MM.1S (cell line): ENCODE data around the gene CCSER1.

Experiments
- DNase-seq: peaks from one replicate; pipeline ENCODE4 v3.0.0-alpha.2; 2015
- H2AFZ ChIP-seq: fragments of 300-600 bp; sonication (generic); 2 replicates; pipeline ENCODE4 v1.6.0; 2016; ENCODE audit warnings: antibody characterized with exemption, low read length
- H3F3A ChIP-seq: fragments of 300-600 bp; sonication (generic); 2 replicates; pipeline ENCODE4 v1.6.1; 2016; ENCODE audit warnings: mild to moderate bottlenecking, antibody characterized with exemption, low read length, moderate library complexity, mixed read lengths; ENCODE audit not compliant: insufficient read depth
- H3K27ac ChIP-seq: fragments of 300-600 bp; sonication (generic); 2 replicates; pipeline ENCODE4 v1.5.1; 2016; ENCODE audit warnings: mild to moderate bottlenecking, low read length
- H3K27me3 ChIP-seq: fragments of 300-600 bp; sonication (generic); replicated peaks from 2 replicates; pipeline ENCODE4 v1.6.0; 2016; ENCODE audit warnings: low read length; ENCODE audit not compliant: insufficient read depth
- H3K36me3 ChIP-seq: fragments of 300-600 bp; sonication (generic); replicated peaks from 2 replicates; pipeline ENCODE4 v1.6.1; 2016; ENCODE audit warnings: mild to moderate bottlenecking, low read length, mixed read lengths; ENCODE audit not compliant: insufficient read depth
- H3K4me1 ChIP-seq: fragments of 300-600 bp; sonication (generic); 2 replicates; pipeline ENCODE4 v1.6.1; 2016; ENCODE audit warnings: low read length, mixed read lengths
- H3K4me2 ChIP-seq: fragments of 300-600 bp; sonication (generic); 2 replicates; pipeline ENCODE4 v1.6.0; 2016; ENCODE audit warnings: low read depth, low read length
- H3K4me3 ChIP-seq: fragments of 300-600 bp; sonication (generic); 2 replicates; pipeline ENCODE4 v1.5.1; 2016; ENCODE audit warnings: low read length, mixed read lengths
- H3K79me2 ChIP-seq: fragments of 300-600 bp; sonication (generic); 2 replicates; pipeline ENCODE4 v1.6.1; 2016; ENCODE audit warnings: mixed run types, low read length, mixed read lengths
- H3K9ac ChIP-seq: fragments of 300-600 bp; sonication (generic); 2 replicates; pipeline ENCODE4 v1.6.1; 2016; ENCODE audit warnings: low read length, mixed read lengths
- H3K9me2 ChIP-seq: fragments of 300-600 bp; sonication (generic); replicated peaks from 2 replicates; pipeline ENCODE4 v1.6.1; 2016; ENCODE audit warnings: mild to moderate bottlenecking, low read length, mixed read lengths; ENCODE audit not compliant: insufficient read depth
- H3K9me3 ChIP-seq: fragments of 300-600 bp; sonication (generic); replicated peaks from 2 replicates; pipeline ENCODE4 v1.6.1; 2016; ENCODE audit warnings: mild to moderate bottlenecking, low read length, mixed read lengths; ENCODE audit not compliant: insufficient read depth
- H4K20me1 ChIP-seq: fragments of 300-600 bp; sonication (generic); 2 replicates; pipeline ENCODE4 v1.6.1; 2016; ENCODE audit warnings: mild to moderate bottlenecking, low read length, moderate library complexity, mixed read lengths; ENCODE audit not compliant: insufficient read depth
- EZH2 ChIP-seq: fragments of 300-600 bp; sonication (generic); optimal IDR thresholded peaks from 2 replicates; pipeline ENCODE3; 2017; ENCODE audit warnings: low read depth, mild to moderate bottlenecking, antibody characterized with exemption, low read length, mixed read lengths
- EZH2phosphoT487 ChIP-seq: fragments of 300-600 bp; sonication (generic); IDR thresholded peaks from 2 replicates; pipeline ENCODE4 v1.6.1; 2018; ENCODE audit warnings: antibody characterized with exemption, low read length
- TF ChIP-seq, protein P1 (sequence below): fragments of 300-600 bp; sonication (generic); IDR thresholded peaks from 2 replicates; pipeline ENCODE4 v1.5.1; 2016; ENCODE audit warnings: antibody characterized with exemption, low read length, mixed read lengths

CCSER1 gene

DNA sequence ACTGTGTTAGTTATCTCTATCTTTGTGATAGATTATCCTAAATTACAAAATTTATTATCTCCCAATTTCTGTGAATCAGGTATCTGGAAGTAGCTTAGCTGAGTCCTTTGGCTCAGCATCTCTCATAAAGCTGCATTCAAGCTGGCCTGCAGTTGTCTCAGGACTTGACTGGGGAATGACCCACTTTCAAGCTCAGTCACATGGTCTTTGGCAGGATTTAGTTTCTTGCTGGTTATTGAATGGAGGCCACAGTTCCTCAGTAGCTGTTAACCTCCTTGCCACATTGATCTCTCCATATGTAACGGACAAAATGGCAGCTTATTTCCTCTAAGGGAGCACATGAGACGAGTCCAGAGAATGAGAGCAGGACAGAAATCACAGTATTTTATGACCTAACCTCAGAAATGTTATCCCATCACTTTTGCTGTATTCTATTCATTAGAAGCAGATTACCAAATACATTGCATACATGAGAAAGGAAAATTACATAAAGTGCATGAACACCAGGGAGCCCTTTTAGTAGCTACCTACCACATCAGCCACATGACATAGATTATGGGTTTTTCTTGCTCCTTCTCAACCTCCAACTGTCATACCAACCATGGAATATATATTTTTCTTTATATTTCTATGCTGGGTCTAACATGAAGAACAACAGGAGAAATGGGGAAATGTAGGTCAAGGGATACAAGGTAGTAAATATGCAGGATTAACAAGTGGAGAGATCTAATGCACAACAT lies 730.1 kb downstream of the CCSER1 start:
- H3K27me3 ChIP-seq = no peaks in the 10 kb centered on the region
- no peaks in the 10 kb centered on the region for H3F3A ChIP-seq
- DNase-seq = no peak
- H3K79me2 ChIP-seq = no peaks in the 10 kb centered on the region
- no peaks in the 10 kb centered on the region for H3K36me3 ChIP-seq
- TF ChIP-seq EZH2phosphoT487 (no peak), EZH2 (no peak)
- TF ChIP-seq, protein P1, sequence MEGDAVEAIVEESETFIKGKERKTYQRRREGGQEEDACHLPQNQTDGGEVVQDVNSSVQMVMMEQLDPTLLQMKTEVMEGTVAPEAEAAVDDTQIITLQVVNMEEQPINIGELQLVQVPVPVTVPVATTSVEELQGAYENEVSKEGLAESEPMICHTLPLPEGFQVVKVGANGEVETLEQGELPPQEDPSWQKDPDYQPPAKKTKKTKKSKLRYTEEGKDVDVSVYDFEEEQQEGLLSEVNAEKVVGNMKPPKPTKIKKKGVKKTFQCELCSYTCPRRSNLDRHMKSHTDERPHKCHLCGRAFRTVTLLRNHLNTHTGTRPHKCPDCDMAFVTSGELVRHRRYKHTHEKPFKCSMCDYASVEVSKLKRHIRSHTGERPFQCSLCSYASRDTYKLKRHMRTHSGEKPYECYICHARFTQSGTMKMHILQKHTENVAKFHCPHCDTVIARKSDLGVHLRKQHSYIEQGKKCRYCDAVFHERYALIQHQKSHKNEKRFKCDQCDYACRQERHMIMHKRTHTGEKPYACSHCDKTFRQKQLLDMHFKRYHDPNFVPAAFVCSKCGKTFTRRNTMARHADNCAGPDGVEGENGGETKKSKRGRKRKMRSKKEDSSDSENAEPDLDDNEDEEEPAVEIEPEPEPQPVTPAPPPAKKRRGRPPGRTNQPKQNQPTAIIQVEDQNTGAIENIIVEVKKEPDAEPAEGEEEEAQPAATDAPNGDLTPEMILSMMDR = no peak
- no peaks in the 10 kb centered on the region for H3K4me1 ChIP-seq
- no peak overlapping the region for H3K4me2 ChIP-seq
- no peak overlapping the region for H3K27ac ChIP-seq
- no peaks in the 10 kb centered on the region for H3K9me3 ChIP-seq
- H3K4me3 ChIP-seq = no peak overlapping the region
- H2AFZ ChIP-seq = no peak overlapping the region
- no peaks in the 10 kb centered on the region for H4K20me1 ChIP-seq
- H3K9me2 ChIP-seq = no peaks in the 10 kb centered on the region
- H3K9ac ChIP-seq = no peak overlapping the region

DNA sequence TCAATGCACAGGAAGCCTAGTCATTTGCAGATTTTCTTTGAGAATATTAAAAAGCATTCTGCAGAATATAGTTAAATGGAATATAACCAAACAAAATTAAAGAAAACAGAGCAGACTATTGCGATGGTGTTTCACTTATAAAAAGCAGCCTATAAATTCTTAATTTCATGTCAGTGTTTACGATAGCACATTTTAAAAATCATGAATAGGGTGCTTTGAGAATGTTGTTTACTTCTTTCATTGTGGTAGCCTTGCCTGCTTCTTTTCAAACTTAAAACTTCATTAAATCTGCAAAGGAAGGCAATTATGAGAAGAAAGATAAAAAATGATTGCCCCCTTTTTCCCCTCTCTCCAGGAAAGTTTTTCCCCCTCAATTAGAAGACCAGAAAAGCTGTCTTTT lies 748.6 kb downstream of the CCSER1 start:
- H3K9me3 ChIP-seq = no peaks in the 10 kb centered on the region
- no peaks in the 10 kb centered on the region for H3F3A ChIP-seq
- no peak overlapping the region for H3K4me2 ChIP-seq
- H4K20me1 ChIP-seq = no peaks in the 10 kb centered on the region
- no peak overlapping the region for H2AFZ ChIP-seq
- no peak overlapping the region for H3K27ac ChIP-seq
- no peak for DNase-seq
- no peaks in the 10 kb centered on the region for H3K9me2 ChIP-seq
- H3K4me3 ChIP-seq = no peak overlapping the region
- TF ChIP-seq EZH2phosphoT487 (no peak), EZH2 (no peak)
- TF ChIP-seq, protein P1 = no peak
- no peaks in the 10 kb centered on the region for H3K4me1 ChIP-seq
- H3K36me3 ChIP-seq = no peaks in the 10 kb centered on the region
- H3K27me3 ChIP-seq = no peaks in the 10 kb centered on the region
- no peak overlapping the region for H3K9ac ChIP-seq
- no peaks in the 10 kb centered on the region for H3K79me2 ChIP-seq

DNA sequence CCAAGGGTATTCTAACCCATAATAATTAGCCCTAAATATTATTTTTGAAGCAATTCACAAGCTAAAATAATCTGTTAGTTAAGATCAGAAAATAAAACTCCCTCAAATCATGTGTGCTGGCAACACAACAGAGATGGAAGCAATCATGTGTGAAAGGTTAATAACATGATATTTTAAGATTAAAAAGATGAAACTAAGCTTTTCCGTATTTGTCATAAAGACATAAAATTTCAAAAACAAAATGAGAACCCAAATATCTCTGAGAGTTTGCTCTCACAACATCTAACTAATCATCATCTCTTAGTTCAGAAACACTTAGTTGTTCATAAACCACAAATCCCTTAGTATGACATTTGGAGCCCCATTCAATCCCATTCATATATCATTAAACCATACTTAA lies 749.1 kb downstream of the CCSER1 start:
- Histone ChIP-seq H3K9ac (no peak overlapping the region), H3K36me3 (no peaks in the 10 kb centered on the region), H3K79me2 (no peaks in the 10 kb centered on the region), H2AFZ (no peak overlapping the region), H3K4me1 (no peaks in the 10 kb centered on the region), H3K27me3 (no peaks in the 10 kb centered on the region), H4K20me1 (no peaks in the 10 kb centered on the region), H3K4me2 (no peak overlapping the region), H3F3A (no peaks in the 10 kb centered on the region), H3K9me3 (no peaks in the 10 kb centered on the region), H3K9me2 (no peaks in the 10 kb centered on the region), H3K4me3 (no peak overlapping the region), H3K27ac (no peak overlapping the region)
- DNase-seq = no peak
- no peak for TF ChIP-seq EZH2phosphoT487
- TF ChIP-seq EZH2 = no peak
- TF ChIP-seq, protein P1 = no peak
